Measurements from ENCODE around the gene FRMPD3.

- TF ChIP-seq CTCF (IDR thresholded peaks at IDR 0.05), result no peak
- TF ChIP-seq POLR2A (IDR thresholded peaks at IDR 0.05), result no peak
- no peak for TF ChIP-seq POLR2AphosphoS5 (IDR thresholded peaks at IDR 0.05)
Observed at GRCh38 chrX:107451731-107452130, 2.3 kb downstream of the FRMPD3 start.

All from upper lobe of left lung (tissue), 4 donors.